ENCODE data around the gene STEAP4. TPM values are rescaled to one million over a fixed set of nuclear protein-coding genes. Genes with fewer than 3 reads are reported as not detected.
"Not testable (repeated sequence)": the region's sequence is repeated elsewhere in the genome, so short reads cannot be mapped to it uniquely, and the experiment has no call there.

Gene STEAP4
- total and polyA plus RNA-seq, 12 donors = 0.33 to 338 (median 200) TPM

- H3K9me3 ChIP-seq (replicated peaks in 1 of 3) = no peaks in the 10 kb centered on the region
- peaks cover 0 to 8% of the 10 kb centered on the region in 2 donors for H3K4me1 ChIP-seq (replicated peaks in 1 of 2)
- DNase-seq = no peak
- no peak overlapping the region for H3K27ac ChIP-seq
- H3K36me3 ChIP-seq (replicated peaks in 1 of 2) = no peaks in the 10 kb centered on the region
- TF ChIP-seq CTCF (IDR thresholded peaks at IDR 0.05) (no peak), POLR2A (IDR thresholded peaks at IDR 0.05) (no peak)
- 49 to 64% (median 58%) methylated on average over 2 of the region's 2 CpGs for WGBS, 4 donors
- intact Hi-C loops (cut with DNase I) = no loop called here
- no peak overlapping the region for H3K4me3 ChIP-seq
- H3K27me3 ChIP-seq = no peaks in the 10 kb centered on the region
Measured at GRCh38 chr7:88268051-88268450, 38.6 kb downstream of the STEAP4 start.

- Histone ChIP-seq H3K4me1 (replicated peaks in 1 of 2) (peaks cover 0 to 9% of the 10 kb centered on the region in 2 donors), H3K27me3 (no peaks in the 10 kb centered on the region), H3K36me3 (replicated peaks in 1 of 2) (no peaks in the 10 kb centered on the region), H3K9me3 (replicated peaks in 1 of 3) (no peaks in the 10 kb centered on the region), H3K4me3 (no peak overlapping the region), H3K27ac (no peak overlapping the region)
- WGBS, 4 donors = 90 to 97% (median 95%) methylated on average over 4 of the region's 4 CpGs
- no peak for DNase-seq
- intact Hi-C loops (cut with DNase I) = no loop called here
- no peak for TF ChIP-seq POLR2A (IDR thresholded peaks at IDR 0.05)
- TF ChIP-seq CTCF (IDR thresholded peaks at IDR 0.05) = no peak
Measured at GRCh38 chr7:88267421-88267820, 39.3 kb downstream of the STEAP4 start.

GRCh38 chr7:88264987-88265386, 41.7 kb downstream of the STEAP4 start:
- DNase-seq = peak in 6 of 7 donors; percentile 19 to 69 (median 54)
- H3K36me3 ChIP-seq (replicated peaks in 1 of 2); H3K4me3 ChIP-seq; H3K9me3 ChIP-seq (replicated peaks in 1 of 3); H3K27me3 ChIP-seq; intact Hi-C loops (cut with DNase I): not testable (repeated sequence)
- 39 to 51% (median 44%) methylated on average over 3 of the region's 3 CpGs for WGBS, 4 donors
- H3K4me1 ChIP-seq (replicated peaks in 1 of 2) = peaks cover 0 to 12% of the 10 kb centered on the region in 2 donors
- H3K27ac ChIP-seq = peak overlapping the region in 2 of 5 donors; percentile 48 to 66

- intact Hi-C loops (cut with DNase I) = no loop called here
- Histone ChIP-seq H3K4me1 (replicated peaks in 1 of 2) (peaks cover 0 to 12% of the 10 kb centered on the region in 2 donors), H3K27ac (no peak overlapping the region), H3K9me3 (replicated peaks in 1 of 3) (no peaks in the 10 kb centered on the region), H3K36me3 (replicated peaks in 1 of 2) (no peaks in the 10 kb centered on the region), H3K4me3 (no peak overlapping the region), H3K27me3 (no peaks in the 10 kb centered on the region)
- no peak for DNase-seq
- no peak for TF ChIP-seq POLR2A (IDR thresholded peaks at IDR 0.05)
- no peak for TF ChIP-seq CTCF (IDR thresholded peaks at IDR 0.05)
- 79 to 84% (median 82%) methylated on average over 4 of the region's 4 CpGs for WGBS, 4 donors
Measured at GRCh38 chr7:88262562-88262961, 44.1 kb downstream of the STEAP4 start.

- no peak for TF ChIP-seq CTCF (IDR thresholded peaks at IDR 0.05)
- no peak for TF ChIP-seq POLR2A (IDR thresholded peaks at IDR 0.05)
- no peaks in the 10 kb centered on the region for H3K9me3 ChIP-seq (replicated peaks in 1 of 3)
- H3K36me3 ChIP-seq (replicated peaks in 1 of 2) = no peaks in the 10 kb centered on the region
- intact Hi-C loops (cut with DNase I) = no loop called here
- peaks cover 0 to 12% of the 10 kb centered on the region in 2 donors for H3K4me1 ChIP-seq (replicated peaks in 1 of 2)
- no peak overlapping the region for H3K27ac ChIP-seq
- DNase-seq = no peak
- no peaks in the 10 kb centered on the region for H3K27me3 ChIP-seq
- 44 to 81% (median 65%) methylated on average over 1 of the region's 1 CpG for WGBS, 4 donors
- H3K4me3 ChIP-seq = no peak overlapping the region
Measured at GRCh38 chr7:88260719-88261118, 46.0 kb downstream of the STEAP4 start.
